Sigmoid colon (tissue), 7 donors: Measurements from ENCODE around the gene MYL7. TPM values are rescaled to one million over a fixed set of nuclear protein-coding genes. Genes with fewer than 3 reads are reported as not detected.

Experiments used
- DNase-seq: peaks from one replicate; pipeline ENCODE4 v3.0.0-alpha.2; 2019
- H3K27ac ChIP-seq, 4 donors: fragments of 200-600 bp; sonication (generic); one replicate each; pipeline ENCODE4 v1.5.1; 2016 to 2019; ENCODE audit warnings: mild to moderate bottlenecking in 1 of 4
- H3K27me3 ChIP-seq, 3 donors: fragments of 200-600 bp; sonication (generic); one replicate each; pipeline ENCODE4 v1.5.1; 2019; ENCODE audit warnings: mild to moderate bottlenecking in 1 of 3
- H3K36me3 ChIP-seq, 4 donors: fragments of 200-600 bp; sonication (generic); one replicate each; pipeline ENCODE4 v1.5.1; 2016 to 2019
- H3K4me1 ChIP-seq, 4 donors: fragments of 200-600 bp; sonication (generic); one replicate each; pipeline ENCODE4 v1.5.1; 2017 to 2019
- H3K4me3 ChIP-seq, 4 donors: fragments of 200-600 bp; sonication (generic); one replicate each; pipeline ENCODE4 v1.5.1; 2017 to 2019; ENCODE audit warnings: mild to moderate bottlenecking in 2 of 4, moderate library complexity in 1 of 4
- H3K9me3 ChIP-seq, 4 donors: fragments of 200-600 bp in 3 of 4; sonication (generic) in 3 of 4; one replicate each; pipeline versions ENCODE4 v1.5.1 to v1.6.1; 2013 to 2019
- EP300 ChIP-seq, 4 donors: sonication (generic); formaldehyde crosslinking; IDR thresholded peaks; one replicate each; pipeline ENCODE4 v1.6.1; 2017; ENCODE audit warnings: antibody characterized with exemption in 4 of 4
- POLR2A ChIP-seq, 2 donors: fragments of 450-650 bp; IDR thresholded peaks; one replicate each; pipeline ENCODE4 v1.6.1; 2016; ENCODE audit warnings: antibody characterized with exemption in 2 of 2, mild to moderate bottlenecking in 2 of 2, moderate library complexity in 2 of 2
- POLR2AphosphoS5 ChIP-seq, 4 donors: sonication (generic); formaldehyde crosslinking; IDR thresholded peaks; one replicate each; pipeline ENCODE4 v1.6.1; 2017; ENCODE audit warnings: antibody characterized with exemption in 4 of 4
- WGBS, 2 donors: extraction: QIAGEN DNeasy Blood & Tissue Kit; methylation state at CpG; one replicate each; pipeline ENCODE4 v1.1.7; 2013; 5-methylcytosine and 5-hydroxymethylcytosine counted together
- intact Hi-C: fragments of 100-400 bp; cut with DNase I; formaldehyde crosslinking; loops from one replicate; pipeline ENCODE4 v1.15.1; 2023
- polyA plus RNA-seq, 3 donors: library from polyadenylated mRNA; stranded (reverse); fragments of 200-250 nt; gene quantifications; one replicate each; pipeline ENCODE4 v1.2.3, GENCODE V29; 2013
- total RNA-seq, 4 donors: library from RNA; depleted of rRNA; stranded (reverse); fragments of >200 nt; gene quantifications; one replicate each; pipeline ENCODE4 v1.1.0, GENCODE V29; 2016
- TF ChIP-seq, protein P1 (sequence below), 4 experiments: fragments of 450-650 bp in 3 of 4; fragments of 200-600 bp in 1 of 4; IDR thresholded peaks; one replicate each; pipeline ENCODE4 v1.5.1; 2016 to 2019; ENCODE audit warnings: antibody characterized with exemption in 4 of 4, mild to moderate bottlenecking in 3 of 4, moderate library complexity in 2 of 4
- donor health status: healthy with polysubstance abuse.
- donor health status: Bipolar disorder and iron deficiency.
- donor health status: healthy.

The MYL7 gene
- total and polyA plus RNA-seq, 7 donors: 0.39 to 7.2 TPM; not detected in 5

DNA sequence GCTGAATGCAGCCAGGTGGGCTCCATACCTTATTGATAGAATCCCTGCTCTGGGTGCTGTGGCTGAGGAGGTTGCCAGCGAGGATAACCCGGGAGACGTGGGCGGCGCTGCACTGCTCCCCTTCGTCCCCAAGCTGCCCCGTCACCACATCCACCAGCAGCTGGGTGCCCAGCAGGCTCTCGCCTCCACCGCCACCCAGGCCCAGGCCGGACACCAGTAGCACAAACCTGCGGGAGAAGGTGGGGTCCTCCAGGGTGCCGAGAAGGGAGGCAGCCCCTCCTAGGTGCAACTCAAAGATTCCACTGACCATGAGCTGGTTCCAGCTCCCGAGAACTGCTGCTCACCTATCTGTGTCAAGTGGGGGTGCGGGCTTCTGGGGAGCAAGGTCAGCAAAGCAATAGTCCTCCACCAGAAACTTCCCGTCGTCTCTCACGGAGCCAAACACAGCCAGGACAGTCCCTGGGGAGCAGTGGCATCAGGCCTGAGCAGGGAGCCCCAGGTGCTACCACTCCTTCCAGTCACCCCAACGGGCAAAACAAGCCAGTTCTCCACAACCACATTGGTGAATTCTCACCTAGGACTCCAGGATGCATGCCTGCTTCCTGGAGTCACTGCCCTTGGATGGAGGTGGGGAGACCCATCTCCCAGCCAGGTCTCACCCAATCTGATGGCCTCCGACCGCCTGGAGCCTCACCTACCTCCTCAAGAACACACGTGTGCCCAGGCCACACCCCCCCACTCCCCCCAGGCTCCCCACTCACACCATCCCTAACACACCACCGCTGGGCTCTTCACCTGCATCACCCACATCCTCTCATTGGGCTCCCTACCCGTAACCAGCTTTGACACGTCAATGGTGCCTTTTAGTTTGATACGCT lies 24.1 kb downstream of the MYL7 start:
- no peak for TF ChIP-seq POLR2A (IDR thresholded peaks at IDR 0.05)
- intact Hi-C loops: no loop called here
- 89 to 91% methylated on average over 25 of the region's 25 CpGs for WGBS, 2 donors
- H3K9me3 ChIP-seq: no peaks in the 10 kb centered on the region
- DNase-seq: no peak
- H3K4me3 ChIP-seq: no peak overlapping the region
- peaks cover 0 to 82% (median 6%) of the 10 kb centered on the region in 4 donors for H3K36me3 ChIP-seq
- no peak overlapping the region for H3K27ac ChIP-seq
- no peaks in the 10 kb centered on the region for H3K27me3 ChIP-seq
- H3K4me1 ChIP-seq: peaks cover 0 to 9% (median 3%) of the 10 kb centered on the region in 4 donors

DNA sequence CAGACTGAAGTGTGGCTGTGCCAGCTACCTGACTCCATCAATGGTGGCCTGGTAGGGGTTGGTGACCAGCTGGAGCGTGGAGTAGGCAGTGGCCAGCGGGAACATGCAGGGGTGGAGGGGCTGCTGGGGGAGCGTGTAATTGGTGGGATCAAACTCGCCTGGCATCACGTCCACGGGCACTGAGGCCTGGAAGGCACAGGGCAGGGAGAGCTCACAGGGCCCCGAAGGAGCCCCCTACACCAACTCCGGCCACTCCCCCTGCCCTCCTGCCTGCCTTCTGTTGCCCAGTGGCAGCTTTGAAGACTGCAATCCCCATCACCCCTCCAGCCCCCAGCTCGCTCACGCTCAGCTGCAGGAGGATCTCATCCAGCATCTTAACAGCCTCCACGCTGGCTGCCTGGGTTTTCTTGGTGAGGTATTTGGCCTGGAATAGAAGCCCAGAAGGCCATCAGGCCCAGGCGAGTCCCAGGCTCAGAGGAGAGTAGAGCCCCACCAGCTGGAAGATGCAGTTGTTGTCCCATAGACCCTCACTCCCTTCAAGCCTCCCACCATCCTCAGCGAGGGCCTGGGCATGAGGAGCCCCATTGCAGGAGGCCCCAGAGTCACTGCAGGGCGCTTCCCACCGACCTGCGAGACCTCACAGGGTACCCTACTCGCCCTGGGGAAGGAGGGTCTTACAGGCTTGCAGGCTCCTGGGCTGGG lies 24.9 kb downstream of the MYL7 start:
- H3K36me3 ChIP-seq: peaks cover 0 to 80% (median 8%) of the 10 kb centered on the region in 4 donors
- no peaks in the 10 kb centered on the region for H3K9me3 ChIP-seq
- H3K4me3 ChIP-seq: no peak overlapping the region
- no peak overlapping the region for H3K27ac ChIP-seq
- intact Hi-C loops: no loop called here
- TF ChIP-seq, protein P1, sequence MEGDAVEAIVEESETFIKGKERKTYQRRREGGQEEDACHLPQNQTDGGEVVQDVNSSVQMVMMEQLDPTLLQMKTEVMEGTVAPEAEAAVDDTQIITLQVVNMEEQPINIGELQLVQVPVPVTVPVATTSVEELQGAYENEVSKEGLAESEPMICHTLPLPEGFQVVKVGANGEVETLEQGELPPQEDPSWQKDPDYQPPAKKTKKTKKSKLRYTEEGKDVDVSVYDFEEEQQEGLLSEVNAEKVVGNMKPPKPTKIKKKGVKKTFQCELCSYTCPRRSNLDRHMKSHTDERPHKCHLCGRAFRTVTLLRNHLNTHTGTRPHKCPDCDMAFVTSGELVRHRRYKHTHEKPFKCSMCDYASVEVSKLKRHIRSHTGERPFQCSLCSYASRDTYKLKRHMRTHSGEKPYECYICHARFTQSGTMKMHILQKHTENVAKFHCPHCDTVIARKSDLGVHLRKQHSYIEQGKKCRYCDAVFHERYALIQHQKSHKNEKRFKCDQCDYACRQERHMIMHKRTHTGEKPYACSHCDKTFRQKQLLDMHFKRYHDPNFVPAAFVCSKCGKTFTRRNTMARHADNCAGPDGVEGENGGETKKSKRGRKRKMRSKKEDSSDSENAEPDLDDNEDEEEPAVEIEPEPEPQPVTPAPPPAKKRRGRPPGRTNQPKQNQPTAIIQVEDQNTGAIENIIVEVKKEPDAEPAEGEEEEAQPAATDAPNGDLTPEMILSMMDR (IDR thresholded peaks at IDR 0.05): no peak
- no peak for TF ChIP-seq POLR2AphosphoS5 (IDR thresholded peaks at IDR 0.05)
- TF ChIP-seq EP300 (IDR thresholded peaks at IDR 0.05): no peak
- TF ChIP-seq POLR2A (IDR thresholded peaks at IDR 0.05): no peak
- no peaks in the 10 kb centered on the region for H3K27me3 ChIP-seq
- peaks cover 0 to 3% (median 0%) of the 10 kb centered on the region in 4 donors for H3K4me1 ChIP-seq
- WGBS, 2 donors: 89 to 93% methylated on average over 17 of the region's 17 CpGs
- no peak for DNase-seq

GRCh38 chr7:44114586-44115310 lies 26.4 kb downstream of the MYL7 start:
- intact Hi-C loops: no loop called here
- H3K9me3 ChIP-seq: no peaks in the 10 kb centered on the region
- 88 to 89% methylated on average over 12 of the region's 12 CpGs for WGBS, 2 donors
- H3K4me3 ChIP-seq: no peak overlapping the region
- H3K36me3 ChIP-seq: peaks cover 3 to 80% (median 9%) of the 10 kb centered on the region in 4 donors
- DNase-seq: no peak
- no peaks in the 10 kb centered on the region for H3K4me1 ChIP-seq
- TF ChIP-seq POLR2AphosphoS5 (IDR thresholded peaks at IDR 0.05) (no peak), EP300 (IDR thresholded peaks at IDR 0.05) (no peak), POLR2A (IDR thresholded peaks at IDR 0.05) (no peak)
- TF ChIP-seq, protein P1 (IDR thresholded peaks at IDR 0.05): no peak
- peaks cover 0 to 7% (median under 1%) of the 10 kb centered on the region in 3 donors for H3K27me3 ChIP-seq
- no peak overlapping the region for H3K27ac ChIP-seq

GRCh38 chr7:44113764-44114354 lies 27.3 kb downstream of the MYL7 start:
- intact Hi-C loops: no loop called here
- Histone ChIP-seq H3K36me3 (peaks cover 5 to 88% (median 10%) of the 10 kb centered on the region in 4 donors), H3K4me1 (no peaks in the 10 kb centered on the region), H3K9me3 (no peaks in the 10 kb centered on the region), H3K27me3 (peaks cover 0 to 15% (median 3%) of the 10 kb centered on the region in 3 donors), H3K27ac (no peak overlapping the region), H3K4me3 (no peak overlapping the region)
- no peak for TF ChIP-seq POLR2AphosphoS5 (IDR thresholded peaks at IDR 0.05)
- TF ChIP-seq POLR2A (IDR thresholded peaks at IDR 0.05): no peak
- no peak for TF ChIP-seq EP300 (IDR thresholded peaks at IDR 0.05)
- TF ChIP-seq, protein P1 (IDR thresholded peaks at IDR 0.05): no peak
- no peak for DNase-seq
- 94% methylated on average over 24 of the region's 24 CpGs for WGBS, 2 donors
